Measurements from ENCODE around the gene NLRX1. TPM values are rescaled to one million over a fixed set of nuclear protein-coding genes. Genes with fewer than 3 reads are reported as not detected.

Gene NLRX1
- total RNA-seq, 1 donor from 2014 or later: 35.9 TPM

- peaks cover 0 to 14% of the 10 kb centered on the region in 2 donors for H3K4me1 ChIP-seq
- TF ChIP-seq, protein P1, sequence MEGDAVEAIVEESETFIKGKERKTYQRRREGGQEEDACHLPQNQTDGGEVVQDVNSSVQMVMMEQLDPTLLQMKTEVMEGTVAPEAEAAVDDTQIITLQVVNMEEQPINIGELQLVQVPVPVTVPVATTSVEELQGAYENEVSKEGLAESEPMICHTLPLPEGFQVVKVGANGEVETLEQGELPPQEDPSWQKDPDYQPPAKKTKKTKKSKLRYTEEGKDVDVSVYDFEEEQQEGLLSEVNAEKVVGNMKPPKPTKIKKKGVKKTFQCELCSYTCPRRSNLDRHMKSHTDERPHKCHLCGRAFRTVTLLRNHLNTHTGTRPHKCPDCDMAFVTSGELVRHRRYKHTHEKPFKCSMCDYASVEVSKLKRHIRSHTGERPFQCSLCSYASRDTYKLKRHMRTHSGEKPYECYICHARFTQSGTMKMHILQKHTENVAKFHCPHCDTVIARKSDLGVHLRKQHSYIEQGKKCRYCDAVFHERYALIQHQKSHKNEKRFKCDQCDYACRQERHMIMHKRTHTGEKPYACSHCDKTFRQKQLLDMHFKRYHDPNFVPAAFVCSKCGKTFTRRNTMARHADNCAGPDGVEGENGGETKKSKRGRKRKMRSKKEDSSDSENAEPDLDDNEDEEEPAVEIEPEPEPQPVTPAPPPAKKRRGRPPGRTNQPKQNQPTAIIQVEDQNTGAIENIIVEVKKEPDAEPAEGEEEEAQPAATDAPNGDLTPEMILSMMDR (IDR thresholded peaks at IDR 0.05): no peak
- intact Hi-C loops (cut with DNase I): loop anchor here (5.0 kb wide), 2 partner anchors 98 to 102 kb away; partner anchors contain the start of gene C2CD2L
- no peak overlapping the region for H3K4me3 ChIP-seq
- H3K9me3 ChIP-seq: no peaks in the 10 kb centered on the region
- H3K27ac ChIP-seq: no peak overlapping the region
- H3K36me3 ChIP-seq: no peaks in the 10 kb centered on the region
- no peaks in the 10 kb centered on the region for H3K27me3 ChIP-seq
- no peak for DNase-seq (ENCODE audit: low spot score in 2 of 2)
Measured at GRCh38 chr11:119209186-119209585, 40.7 kb downstream of the NLRX1 start.

DNA sequence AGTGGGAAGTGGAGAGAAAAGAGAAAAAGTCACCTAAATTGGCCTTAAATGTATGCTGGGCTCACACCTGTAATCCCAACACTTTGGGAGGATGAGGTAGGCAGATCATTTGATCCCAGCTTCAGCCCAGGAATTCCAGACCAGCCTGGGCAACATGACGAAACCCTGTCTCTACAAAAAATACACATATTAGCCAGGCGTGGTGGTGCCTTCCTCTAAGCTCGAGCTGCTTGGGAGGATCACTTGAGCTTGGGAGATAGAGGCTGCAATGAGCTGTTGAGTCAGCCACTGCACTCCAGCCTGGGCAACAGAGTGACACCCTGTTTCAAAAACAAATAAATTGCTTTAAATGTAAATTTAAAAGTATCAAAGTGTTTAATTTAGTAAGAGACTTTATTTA lies 41.5 kb downstream of the NLRX1 start:
- Histone ChIP-seq H3K27ac (no peak overlapping the region), H3K4me3 (no peak overlapping the region), H3K36me3 (no peaks in the 10 kb centered on the region), H3K4me1 (peaks cover 0 to 14% of the 10 kb centered on the region in 2 donors), H3K27me3 (no peaks in the 10 kb centered on the region), H3K9me3 (no peaks in the 10 kb centered on the region)
- DNase-seq (ENCODE audit: low spot score in 2 of 2): no peak
- intact Hi-C loops (cut with DNase I): no loop called here
- TF ChIP-seq, protein P1 (IDR thresholded peaks at IDR 0.05): no peak

DNA sequence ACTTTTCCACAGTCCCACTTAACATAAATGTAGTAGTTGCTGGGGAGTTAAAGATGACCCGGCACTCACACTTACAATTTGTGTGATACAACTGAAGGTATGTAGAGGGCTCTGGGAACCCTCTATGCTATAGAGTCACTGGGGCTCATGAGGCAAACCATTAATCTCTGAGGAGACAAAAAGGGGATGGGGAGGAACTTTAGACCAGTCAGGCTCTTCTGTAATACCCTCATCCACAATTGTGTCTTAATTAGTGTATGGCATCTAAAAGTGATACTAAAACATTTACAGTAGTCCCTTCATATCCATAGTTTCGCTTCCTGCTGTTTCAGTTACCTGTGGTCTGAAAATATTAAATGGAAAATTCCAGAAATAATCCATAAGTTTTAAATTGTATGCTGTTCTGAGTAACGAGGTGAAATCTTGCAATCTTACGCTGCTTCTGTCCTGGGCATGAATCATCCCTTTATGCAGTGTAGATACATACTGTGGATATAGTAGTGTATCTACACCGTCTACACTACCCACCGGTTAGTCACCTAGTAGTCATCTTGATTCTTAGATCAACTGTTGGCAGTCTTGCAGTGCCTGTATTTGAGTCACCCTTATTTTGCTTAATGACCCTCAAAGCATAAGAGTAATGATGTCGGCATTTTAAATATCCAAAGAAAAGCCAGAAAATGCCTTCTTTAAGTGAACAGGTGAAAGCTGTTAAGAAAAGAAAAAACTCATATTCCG lies 49.8 kb downstream of the NLRX1 start:
- no peaks in the 10 kb centered on the region for H3K4me1 ChIP-seq
- no peak for DNase-seq (ENCODE audit: low spot score in 2 of 2)
- no peak overlapping the region for H3K4me3 ChIP-seq
- H3K9me3 ChIP-seq: no peaks in the 10 kb centered on the region
- TF ChIP-seq, protein P1 (IDR thresholded peaks at IDR 0.05): no peak
- H3K27me3 ChIP-seq: no peaks in the 10 kb centered on the region
- intact Hi-C loops (cut with DNase I): no loop called here
- H3K36me3 ChIP-seq: no peaks in the 10 kb centered on the region
- H3K27ac ChIP-seq: no peak overlapping the region

GRCh38 chr11:119222308-119222707 lies 53.8 kb downstream of the NLRX1 start:
- H3K36me3 ChIP-seq: no peaks in the 10 kb centered on the region
- H3K4me1 ChIP-seq: no peaks in the 10 kb centered on the region
- TF ChIP-seq, protein P1 (IDR thresholded peaks at IDR 0.05): no peak
- no peak overlapping the region for H3K27ac ChIP-seq
- intact Hi-C loops (cut with DNase I): no loop called here
- H3K4me3 ChIP-seq: no peak overlapping the region
- H3K9me3 ChIP-seq: no peaks in the 10 kb centered on the region
- H3K27me3 ChIP-seq: no peaks in the 10 kb centered on the region
- no peak for DNase-seq (ENCODE audit: low spot score in 2 of 2)

GRCh38 chr11:119222891-119223290 lies 54.4 kb downstream of the NLRX1 start:
- Histone ChIP-seq H3K4me3 (no peak overlapping the region), H3K9me3 (no peaks in the 10 kb centered on the region), H3K36me3 (no peaks in the 10 kb centered on the region), H3K4me1 (no peaks in the 10 kb centered on the region), H3K27ac (no peak overlapping the region), H3K27me3 (no peaks in the 10 kb centered on the region)
- no peak for DNase-seq (ENCODE audit: low spot score in 2 of 2)
- TF ChIP-seq, protein P1 (IDR thresholded peaks at IDR 0.05): no peak
- intact Hi-C loops (cut with DNase I): no loop called here

Data from ascending aorta (tissue), 2 donors.